GM19455 (cell line): ENCODE measurements around the gene DLGAP1.
"Not testable (repeated sequence)": the region's sequence is repeated elsewhere in the genome, so short reads cannot be mapped to it uniquely, and the experiment has no call there.

ENCODE experiments used
- ATAC-seq: cut with Tn5 transposase; IDR thresholded peaks from one replicate; pipeline ENCODE4 v1.9.1; 2021; ENCODE audit not compliant: unreplicated experiment

The DLGAP1 gene

DNA sequence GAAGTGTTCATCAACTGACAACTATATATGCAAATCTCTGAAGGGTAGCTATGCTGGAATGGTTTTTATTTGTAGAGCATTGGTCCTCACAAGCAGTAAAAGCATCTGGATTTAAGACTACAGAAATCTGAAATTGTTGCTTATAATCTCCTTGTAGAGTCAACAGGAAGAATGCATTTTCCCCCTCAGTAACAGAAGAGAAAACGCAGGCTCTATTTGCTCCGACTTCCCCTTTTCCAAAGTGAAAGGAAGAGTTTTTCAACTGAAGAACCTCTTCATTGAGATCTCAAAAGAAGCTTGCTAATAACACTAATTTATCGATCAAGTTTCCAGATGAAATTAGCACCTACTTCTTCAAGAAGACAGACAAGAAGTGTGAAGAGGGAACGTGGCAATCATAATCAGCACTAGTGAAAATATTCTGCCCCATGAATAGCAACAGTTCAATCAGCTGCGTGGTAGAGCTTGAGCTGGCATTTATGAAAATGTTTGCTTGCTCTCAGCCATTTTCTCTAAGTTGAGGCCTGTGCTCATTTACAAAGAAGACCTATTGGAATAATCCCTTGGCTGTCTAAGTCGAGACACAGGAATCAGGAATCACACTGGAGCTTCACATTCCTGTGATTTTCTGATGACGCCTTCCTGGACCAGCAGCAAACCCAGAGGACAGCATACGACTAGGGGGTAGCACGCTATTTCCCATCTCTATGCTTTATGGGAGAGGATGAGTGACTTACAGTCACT, 961.4 kb downstream of the DLGAP1 start:
- ATAC-seq: no peak

DNA sequence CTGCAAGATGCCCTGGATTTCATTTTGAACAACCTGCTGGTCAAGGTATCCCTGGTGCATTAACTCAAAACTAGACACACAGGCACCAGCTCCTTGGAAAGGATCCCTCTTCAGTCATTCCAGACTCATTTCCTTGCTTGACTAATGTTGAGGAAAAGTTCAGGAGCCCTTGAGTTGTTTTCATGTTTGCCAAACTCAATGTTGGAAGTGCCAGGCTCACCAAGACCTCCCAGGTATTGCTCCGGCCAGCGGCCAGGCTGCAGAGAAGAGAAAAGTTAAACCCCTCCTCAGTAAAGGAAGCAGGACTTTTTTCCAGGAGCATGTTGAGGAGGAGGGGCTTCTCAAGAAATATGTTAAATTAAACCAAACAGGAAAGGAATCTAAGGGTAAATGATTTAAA, 962.4 kb downstream of the DLGAP1 start:
- no peak for ATAC-seq

DNA sequence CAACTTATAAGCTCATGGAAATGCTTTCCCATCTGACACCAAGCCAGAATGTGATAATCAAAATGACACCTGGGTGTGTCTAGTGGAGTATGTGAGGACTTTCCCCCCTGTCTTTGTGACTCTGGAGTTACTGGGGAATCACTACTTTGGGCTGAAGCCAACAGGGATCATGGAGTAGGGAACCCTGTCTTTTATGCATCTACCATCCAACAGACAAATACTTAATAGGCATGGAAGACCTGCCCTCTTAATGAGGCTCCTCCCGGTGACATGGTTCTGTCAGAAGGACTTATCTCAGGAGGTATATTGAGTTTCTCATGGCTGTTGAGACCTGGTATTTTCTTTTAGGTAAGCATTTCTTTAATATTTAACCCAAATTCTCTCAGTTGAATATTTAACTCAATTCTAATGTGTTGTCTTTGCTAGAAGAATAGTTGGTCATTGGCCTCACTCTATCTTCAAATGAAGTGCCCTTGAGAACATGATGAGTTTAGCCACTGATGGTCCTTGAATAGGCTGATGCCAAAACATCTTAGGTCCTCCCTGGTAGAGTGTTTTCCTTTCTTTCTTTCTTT, 963.0 kb downstream of the DLGAP1 start:
- no peak for ATAC-seq

DNA sequence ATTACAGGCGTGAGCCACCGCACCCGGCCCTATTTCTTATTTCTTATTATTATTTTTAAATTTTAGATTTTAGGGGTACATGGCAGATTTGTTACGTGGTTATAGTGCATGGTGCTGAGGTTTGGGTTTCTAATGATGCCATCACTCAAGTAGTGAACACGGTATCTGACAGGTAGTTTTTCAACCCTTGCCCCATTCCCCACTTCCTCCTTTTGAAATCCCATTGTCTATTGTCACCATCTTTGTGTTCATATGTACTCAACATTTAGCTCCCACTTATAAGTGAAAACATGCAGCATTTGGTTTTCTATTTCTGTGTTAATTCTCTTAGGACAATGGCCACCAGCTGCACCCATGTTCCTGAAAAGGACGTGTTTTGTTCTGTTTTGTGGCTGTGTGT, 965.6 kb downstream of the DLGAP1 start:
- no peak for ATAC-seq

DNA sequence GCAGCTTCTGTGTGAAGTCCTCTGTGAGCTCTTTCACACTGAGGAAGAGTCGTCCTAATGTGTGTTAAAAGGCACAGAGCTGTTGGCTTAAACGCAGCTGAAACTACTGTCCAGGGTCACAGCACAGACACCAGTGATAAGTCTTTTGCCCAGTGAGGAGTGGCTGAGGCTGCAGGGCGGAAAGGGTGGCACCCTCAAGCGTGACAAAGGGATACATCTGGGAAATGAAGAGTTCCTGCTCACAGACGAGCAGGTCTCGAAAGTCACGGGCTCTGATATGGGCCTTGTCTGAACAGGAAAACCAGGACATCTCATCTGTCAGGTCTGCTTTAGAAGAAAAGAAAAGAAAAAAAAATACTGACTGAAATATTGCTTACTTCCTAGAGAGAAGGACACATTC, 968.6 kb downstream of the DLGAP1 start:
- ATAC-seq: no peak

DNA sequence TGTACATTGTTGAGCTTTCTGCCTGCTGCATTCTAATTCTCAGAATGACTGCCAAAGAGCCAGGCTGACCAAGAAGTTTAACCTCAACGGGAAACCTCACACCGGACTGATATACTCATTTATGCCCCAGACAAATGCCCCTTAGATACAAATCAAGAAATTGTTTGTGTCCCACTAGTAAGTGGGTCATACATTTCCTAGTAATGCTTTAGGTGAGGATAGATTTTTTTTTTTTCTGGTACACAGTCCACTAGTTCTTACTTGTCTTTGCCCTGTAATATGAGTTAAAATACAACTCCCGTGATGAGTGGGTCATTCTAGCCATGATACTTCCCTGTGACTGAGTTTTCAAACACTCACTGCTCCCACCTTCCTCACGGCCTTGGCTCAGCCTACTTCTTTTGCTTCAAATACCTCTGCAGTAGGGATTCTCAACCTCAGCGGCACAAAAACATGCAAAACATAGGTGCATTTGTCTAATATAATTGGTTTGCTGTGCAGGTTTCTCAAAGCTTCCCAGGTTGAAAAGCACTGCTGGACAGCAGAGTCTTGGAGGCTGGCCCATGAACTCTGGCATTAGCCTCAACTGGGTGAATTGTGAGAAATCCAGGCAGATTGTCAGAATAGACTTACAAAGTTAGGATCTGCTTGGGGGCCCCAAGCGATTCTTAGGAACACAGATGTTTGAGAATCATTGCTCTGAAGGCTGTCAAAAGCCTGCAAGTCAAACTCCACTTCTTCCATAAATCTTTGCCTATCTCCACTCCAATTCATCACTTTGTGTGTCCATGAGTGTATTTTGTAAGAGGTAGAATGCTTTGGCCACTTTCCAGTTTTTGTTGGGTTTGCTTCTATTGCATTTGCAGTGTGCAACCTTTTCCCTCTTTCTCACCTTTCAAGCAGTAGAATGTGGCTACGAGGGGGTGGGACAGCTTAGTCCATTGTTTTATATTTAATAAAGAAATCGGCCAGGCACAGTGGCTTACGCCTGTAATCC, 969.7 kb downstream of the DLGAP1 start:
- no peak for ATAC-seq

DNA sequence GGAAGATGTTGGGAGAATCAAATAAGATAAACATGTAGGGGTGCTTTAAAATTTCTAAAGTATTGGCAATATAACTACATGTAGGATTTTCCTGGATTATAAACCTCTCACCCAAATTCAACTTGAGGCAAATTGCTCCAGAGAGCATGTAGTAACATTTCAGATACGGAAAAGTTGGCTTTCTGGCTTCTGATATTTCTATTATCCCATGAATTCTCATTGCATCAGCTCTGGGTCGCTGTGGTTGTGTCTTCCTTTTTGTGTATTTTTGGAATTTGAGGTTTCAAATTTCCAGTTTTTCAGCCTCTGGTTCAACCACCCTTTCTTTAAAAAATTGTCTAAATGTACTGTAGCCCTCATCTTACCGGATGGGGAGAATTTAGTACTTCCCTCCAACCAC, 972.8 kb downstream of the DLGAP1 start:
- ATAC-seq: no peak

DNA sequence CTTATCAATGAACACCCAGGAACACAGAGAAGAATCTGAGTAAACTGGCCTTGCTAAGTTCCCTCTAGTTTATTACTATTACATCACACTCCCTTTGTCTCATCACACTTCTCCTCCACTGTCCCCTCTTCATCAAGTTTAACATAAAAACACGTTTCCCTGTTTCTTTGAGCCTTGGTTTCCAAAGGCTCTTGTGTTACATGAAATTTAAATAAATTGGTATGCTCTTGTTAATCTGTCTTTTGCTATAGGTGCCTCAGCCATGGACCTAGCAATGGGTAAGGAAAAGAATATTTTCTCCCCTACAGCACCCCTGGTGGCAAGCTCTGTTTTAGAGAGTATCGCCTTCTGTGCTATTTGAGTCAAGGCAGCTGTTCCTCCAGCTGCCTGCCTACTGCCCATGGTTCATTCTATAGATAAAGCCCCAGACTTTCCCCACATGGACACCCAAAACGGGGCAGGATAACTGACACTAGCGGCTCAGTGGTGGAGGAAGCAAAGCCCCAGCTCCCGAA, 973.4 kb downstream of the DLGAP1 start:
- ATAC-seq: no peak

DNA sequence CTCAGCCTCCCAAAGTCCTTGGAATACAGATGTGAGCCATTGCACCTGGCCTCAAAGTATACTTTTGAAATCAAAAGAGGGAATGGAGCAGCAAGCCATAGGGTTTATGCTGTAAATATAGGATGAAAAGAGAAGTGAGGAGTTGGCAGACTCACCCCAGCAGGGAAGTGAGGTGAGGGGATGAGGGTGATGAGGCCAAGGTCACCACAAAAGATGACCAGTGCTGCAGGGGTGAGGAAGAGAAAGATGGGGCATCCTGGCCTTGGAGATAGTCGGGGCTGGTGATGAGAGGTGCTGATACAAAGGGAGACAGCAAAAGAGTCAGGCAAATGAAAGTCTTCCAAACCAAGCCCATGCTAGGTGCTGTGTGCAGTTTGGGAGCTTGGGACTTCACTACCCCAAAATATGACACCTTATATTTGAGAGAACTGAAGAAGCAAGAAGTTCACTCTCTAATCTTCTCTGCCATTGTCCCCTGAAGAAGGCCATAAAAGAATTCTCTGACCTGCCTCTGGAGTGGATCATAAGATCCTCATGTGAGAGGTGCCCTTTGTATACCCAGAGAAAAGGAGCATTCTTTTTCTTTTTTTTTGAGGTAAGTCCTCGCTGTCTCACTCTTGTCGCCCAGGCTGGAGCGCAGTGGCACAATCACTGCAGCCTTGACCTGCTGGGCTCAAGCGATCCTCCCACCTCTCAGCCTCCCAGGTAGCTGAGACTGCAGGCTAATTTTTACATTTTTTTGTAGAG, 974.1 kb downstream of the DLGAP1 start:
- no peak for ATAC-seq

DNA sequence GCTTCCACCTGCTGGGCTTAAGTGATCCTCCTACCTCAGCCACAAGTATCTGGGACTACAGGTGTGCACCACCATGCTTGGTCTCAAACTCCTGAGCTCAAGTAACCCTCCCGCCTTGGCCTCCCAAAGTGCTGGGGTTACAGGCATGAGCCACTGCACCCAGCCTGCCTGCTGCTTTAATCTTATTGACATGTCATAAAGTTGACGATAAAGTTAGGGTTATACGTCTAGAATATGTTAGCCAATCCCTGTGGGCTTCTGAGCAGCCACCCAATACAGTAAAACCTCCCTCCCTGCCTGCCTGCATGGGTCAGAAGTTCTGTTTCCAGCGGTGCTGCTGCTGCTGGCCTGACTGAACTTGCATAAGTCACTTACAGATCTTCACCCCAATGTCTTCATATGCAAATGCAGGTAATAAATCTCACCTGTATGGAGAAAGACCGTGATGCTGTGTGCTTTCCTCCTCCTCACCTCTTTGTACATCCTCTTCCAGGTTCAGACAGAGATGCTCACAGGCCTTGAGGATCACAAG, 975.1 kb downstream of the DLGAP1 start:
- no peak for ATAC-seq

DNA sequence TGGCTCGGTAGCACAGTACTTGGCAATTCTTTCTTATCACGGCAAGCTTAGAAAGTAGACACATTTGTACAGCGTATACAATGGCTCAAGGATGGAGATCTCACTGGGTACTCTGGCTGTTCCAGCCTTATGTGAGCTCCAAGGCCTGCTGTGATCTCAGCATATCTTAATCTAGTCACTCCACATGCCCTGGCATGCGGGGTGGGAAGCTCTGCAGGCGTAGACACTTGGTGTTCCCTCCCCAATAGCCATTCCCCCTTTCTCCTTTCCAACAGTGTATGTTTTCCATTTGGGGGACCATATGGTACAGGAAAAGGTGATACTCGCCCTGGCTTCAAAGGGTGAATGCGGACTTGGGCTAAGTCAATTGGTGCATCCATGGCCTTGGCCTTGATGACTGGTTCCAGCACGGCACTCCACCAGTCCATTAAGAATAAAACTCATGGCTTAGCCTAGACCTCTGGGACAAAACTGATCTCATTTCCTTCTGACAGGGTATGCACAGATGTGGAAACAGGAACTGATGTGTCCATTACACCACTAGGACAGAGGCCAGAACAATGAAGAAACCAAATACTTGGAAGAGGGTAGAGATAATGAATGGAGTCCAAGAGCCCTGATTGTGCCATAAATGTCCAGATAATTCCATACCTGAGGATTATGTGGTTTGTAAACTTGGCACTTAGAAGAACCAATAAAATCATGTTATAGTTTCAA, 976.7 kb downstream of the DLGAP1 start:
- ATAC-seq: no peak

DNA sequence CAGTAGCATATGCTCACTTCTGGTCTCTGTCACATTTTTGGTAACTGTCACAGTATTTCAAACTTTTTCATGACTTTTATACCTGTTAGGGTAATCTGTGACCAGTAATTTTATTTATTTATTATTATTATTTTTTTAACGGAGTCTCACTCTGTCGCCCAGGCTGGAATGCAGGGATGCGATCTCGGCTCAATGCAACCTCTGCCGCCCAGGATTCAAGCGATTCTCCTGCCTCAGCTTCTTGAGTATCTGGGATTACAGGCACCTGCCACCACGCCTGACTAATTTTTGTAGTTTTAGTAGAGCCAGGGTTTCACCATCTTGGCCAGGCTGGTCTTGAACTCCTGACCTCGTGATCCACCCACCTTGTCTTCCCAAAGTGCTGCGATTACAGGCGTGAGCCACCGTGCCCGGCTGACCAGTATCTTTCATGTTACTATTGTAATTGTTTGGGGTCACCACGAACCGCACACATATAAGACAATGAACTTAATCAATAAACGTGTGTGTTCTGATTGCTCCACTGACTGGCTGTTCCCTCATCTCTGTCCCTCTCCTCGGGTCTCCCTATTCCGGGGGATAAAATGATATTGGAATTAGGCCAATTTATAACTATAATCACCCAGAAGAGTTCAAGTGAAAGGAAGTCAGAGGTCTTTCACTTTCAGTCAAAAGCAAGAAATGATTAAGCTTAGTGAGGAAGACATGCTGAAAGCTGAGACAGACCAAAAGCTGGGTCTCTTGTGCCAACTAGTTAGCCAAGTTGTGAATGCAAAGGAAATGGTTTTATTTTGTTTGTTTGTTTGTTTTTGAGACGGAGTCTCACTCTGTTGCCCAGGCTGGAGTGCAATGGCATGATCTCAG, 982.2 kb downstream of the DLGAP1 start:
- ATAC-seq: no peak

DNA sequence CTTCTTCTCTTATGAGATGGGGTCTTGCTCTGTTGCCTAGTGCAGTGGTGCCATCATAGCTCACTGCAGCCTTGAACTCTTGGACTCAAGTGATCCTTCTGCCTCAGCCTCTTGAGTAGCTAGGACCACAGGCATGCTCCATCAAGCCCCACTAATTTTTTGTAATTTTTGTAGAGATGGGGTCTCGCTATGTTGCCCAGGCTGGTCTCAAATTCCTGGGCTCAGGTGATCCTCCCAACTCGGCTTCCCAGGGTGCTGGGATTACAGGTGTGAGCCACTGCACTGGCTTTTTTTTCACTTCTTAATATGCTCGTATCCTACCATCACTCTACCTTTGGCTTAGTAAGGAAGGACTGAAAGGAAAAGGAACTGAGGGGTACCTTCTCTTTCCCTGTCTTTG, 983.0 kb downstream of the DLGAP1 start:
- not testable (repeated sequence) for ATAC-seq

DNA sequence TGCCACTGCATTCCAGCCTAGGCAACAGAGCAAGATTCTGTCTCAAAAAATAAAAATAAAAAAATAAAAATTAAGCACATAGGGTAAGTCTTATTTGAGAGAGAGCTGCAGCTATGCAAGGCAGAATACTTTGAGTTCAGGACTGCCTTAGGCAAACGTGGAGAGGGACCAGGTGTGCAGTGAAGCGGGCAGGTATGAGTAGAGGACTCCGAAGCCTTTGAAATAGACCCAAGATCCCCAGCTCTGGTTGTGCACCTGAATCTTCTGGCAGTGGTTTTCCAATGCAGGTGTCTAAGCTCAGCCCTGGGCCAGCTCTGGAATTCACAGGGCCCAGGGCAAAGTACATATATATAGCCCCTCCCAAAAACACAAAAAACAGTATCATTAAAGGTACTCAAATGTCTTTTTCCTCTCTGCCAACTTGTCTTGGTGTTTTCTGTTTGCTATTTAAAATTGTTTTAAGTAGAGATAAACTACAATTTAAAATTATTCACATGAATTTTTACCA, 983.9 kb downstream of the DLGAP1 start:
- no peak for ATAC-seq

DNA sequence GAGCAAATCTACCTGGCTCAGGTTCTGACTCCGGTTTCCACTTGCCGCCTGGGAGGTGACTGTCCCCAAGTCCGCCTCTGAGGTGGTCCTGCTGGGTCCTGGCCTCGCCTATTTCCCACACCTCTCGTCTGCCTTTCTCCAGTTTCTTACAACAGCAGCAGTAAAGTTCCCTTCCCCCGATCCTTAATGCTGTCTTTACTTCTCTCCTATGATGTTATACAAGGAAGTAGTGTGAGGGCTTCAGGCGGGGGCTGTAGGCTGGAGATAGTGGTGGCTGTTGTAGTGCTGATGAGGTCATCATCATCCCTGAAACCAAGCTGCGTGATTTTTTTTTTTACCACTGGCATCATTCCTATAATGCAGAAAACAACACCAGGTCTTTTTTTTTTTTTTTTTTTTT, 986.3 kb downstream of the DLGAP1 start:
- ATAC-seq: no peak

DNA sequence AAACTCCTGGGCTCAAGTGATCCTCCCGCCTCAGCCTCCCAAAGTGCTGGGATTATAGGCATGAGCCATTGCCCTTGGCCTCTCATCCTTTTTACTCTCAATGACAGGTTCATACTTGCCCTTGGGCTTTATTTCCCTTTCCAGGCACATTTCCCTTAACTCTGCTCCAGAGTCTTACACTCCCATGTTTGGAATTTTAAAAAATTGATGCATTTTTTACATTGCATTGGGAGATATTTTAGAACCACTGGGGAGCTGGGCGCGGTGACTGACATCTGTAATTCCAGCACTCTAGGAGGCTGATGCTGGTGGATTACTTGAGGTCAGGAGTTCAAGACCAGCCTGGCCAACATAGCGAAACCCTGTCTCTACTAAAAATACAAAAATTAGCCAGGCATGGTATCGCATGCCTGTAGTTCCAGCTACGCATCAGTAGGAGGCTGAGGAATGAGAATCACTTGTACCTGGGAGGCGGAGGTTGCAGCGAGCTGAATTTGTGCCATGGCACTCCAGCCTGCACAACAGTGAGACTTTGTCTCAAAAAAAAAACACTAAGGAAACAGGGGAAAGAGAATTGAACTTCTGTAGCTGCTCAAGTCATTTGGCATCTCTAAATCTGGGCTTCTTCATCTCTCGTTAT, 986.9 kb downstream of the DLGAP1 start:
- no peak for ATAC-seq

DNA sequence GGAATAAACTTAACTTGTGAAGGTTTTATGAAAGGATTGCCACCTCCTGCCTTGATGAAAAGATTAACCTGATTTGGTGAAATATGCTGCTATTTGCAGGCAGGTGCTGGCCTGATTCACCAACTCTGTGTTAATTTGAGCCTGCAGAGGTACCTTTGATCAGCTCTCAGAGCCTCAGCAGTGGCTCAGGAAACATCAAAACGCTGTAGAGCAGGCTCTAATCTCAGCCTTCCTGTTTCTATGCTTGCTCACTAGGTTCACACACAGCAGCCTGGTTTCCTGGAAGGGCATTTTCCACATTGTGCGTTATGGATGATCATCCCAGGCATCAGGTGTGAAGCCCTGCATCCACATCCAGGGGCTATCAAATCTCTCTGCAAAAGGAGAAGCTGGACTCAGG, 988.2 kb downstream of the DLGAP1 start:
- ATAC-seq: no peak

DNA sequence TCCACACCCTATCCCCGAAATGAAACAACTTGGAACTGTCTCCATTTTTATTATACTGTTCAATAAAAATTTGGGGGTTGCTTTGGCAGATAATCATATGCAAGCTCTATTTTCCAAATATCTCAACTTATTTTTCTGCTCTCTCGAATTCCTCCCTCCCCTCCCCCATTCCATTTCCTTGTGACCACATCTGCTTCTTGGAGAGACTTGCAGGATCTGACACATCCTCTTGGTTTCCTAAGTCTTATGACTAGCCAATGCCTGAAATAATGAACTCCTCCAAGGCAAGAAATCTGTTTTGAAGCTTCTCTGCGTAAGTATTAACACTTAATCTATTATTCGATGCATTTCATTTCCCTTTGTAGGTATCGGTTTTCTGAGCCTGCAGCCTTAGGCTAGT, 989.1 kb downstream of the DLGAP1 start:
- no peak for ATAC-seq
